HCEC 1CT (cell line): ENCODE results near the gene SPATA6.

ENCODE experiments used
- DNase-seq: peaks from one replicate; pipeline ENCODE4 v3.0.0-alpha.2; 2017

The SPATA6 gene

DNA sequence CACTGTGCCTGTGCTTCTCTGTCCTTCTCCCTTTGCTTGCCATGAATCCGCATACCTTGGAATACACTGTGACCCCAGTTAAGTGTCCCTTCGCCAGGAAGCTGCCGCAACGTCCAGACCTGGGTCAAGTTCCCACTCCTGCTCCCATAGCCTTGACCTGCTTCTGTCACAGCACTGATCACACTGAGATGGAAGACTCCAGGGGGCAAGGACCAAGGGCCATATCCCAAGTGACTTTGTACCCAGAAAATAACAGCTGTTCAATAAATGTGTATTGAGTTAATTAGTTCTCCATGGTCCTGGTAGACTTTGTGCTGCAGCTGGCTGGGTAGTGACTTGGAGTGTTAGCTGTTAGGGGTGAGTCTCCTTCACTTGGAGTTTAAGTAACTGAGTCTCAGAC, 223.6 kb downstream of the SPATA6 start:
- no peak for DNase-seq

DNA sequence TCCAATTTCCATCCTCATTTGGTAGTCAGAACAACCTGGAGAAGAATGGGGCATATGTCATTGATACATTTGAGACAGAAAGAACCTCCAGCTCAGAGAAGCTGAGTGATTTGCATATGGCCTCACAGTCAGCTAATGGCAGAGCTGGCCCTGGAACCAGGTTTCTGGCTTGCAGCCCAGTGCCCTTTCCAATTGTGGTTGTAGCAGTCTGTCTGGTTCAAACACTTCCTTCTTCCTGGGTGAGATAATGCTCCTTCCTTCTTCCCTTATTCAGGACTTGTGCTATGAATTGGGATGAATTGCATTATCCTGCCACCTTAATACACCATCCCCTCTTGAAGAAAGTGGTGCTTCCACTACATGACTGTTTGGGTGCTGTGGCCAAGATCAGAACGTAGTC, 225.3 kb downstream of the SPATA6 start:
- no peak for DNase-seq
